Stimulated activated CD4-positive, alpha-beta T cell treated with anti-CD3 and anti-CD28 coated beads, Interleukin-2, amount 100 ng/mL, for 24 hours (primary cell): ENCODE results near the gene GRAMD4.
A peak's percentile ranks its signal among the peaks of the same experiment; 100 is the strongest.

Source experiments
- DNase-seq, 2 donors: peaks; one replicate each; pipeline ENCODE4 v3.0.0-alpha.2; 2020

Gene GRAMD4

GRCh38 chr22:46695346-46696228 lies 75.4 kb downstream of the GRAMD4 start:
- no peak for DNase-seq

- no peak for DNase-seq
These were observed 76.0 kb downstream of the GRAMD4 start for GRCh38 chr22:46696229-46696518.

GRCh38 chr22:46696614-46697013 lies 76.4 kb downstream of the GRAMD4 start:
- DNase-seq, result no peak

GRCh38 chr22:46697811-46698515 lies 77.8 kb downstream of the GRAMD4 start:
- DNase-seq, result no peak

GRCh38 chr22:46699091-46699490 lies 78.9 kb downstream of the GRAMD4 start:
- DNase-seq, result no peak

GRCh38 chr22:46701262-46701661 lies 81.1 kb downstream of the GRAMD4 start:
- no peak for DNase-seq

GRCh38 chr22:46703171-46703995 lies 83.2 kb downstream of the GRAMD4 start:
- DNase-seq, result no peak

- DNase-seq, result no peak
These were observed 83.8 kb downstream of the GRAMD4 start for GRCh38 chr22:46703996-46704370.

GRCh38 chr22:46706060-46706459 lies 85.9 kb downstream of the GRAMD4 start:
- DNase-seq, result no peak

- DNase-seq, result no peak
These were observed 87.1 kb downstream of the GRAMD4 start for GRCh38 chr22:46707305-46707704.

- no peak for DNase-seq
These were observed 87.8 kb downstream of the GRAMD4 start for GRCh38 chr22:46707827-46708570.

- DNase-seq, result no peak
These were observed 88.7 kb downstream of the GRAMD4 start for GRCh38 chr22:46708766-46709330.

GRCh38 chr22:46710806-46711205 lies 90.6 kb downstream of the GRAMD4 start:
- peak in 1 of 2 donors; percentile 31 for DNase-seq

GRCh38 chr22:46712288-46712687 lies 92.1 kb downstream of the GRAMD4 start:
- DNase-seq, result no peak

GRCh38 chr22:46714550-46714949 lies 94.4 kb downstream of the GRAMD4 start:
- no peak for DNase-seq

GRCh38 chr22:46719921-46720320 lies 99.7 kb downstream of the GRAMD4 start:
- DNase-seq, result no peak

- DNase-seq, result no peak
These were observed 101.4 kb downstream of the GRAMD4 start for GRCh38 chr22:46721501-46722085.

GRCh38 chr22:46723882-46724281 lies 103.7 kb downstream of the GRAMD4 start:
- no peak for DNase-seq

- DNase-seq, result no peak
These were observed 104.9 kb downstream of the GRAMD4 start for GRCh38 chr22:46725096-46725495.

- no peak for DNase-seq
These were observed 106.1 kb downstream of the GRAMD4 start for GRCh38 chr22:46726066-46726985.

- no peak for DNase-seq
These were observed 106.8 kb downstream of the GRAMD4 start for GRCh38 chr22:46726986-46727317.
